NCI-H1092 (cell line): Measurements from ENCODE around the gene MEP1B.
"Not testable (repeated sequence)": the region's sequence is repeated elsewhere in the genome, so short reads cannot be mapped to it uniquely, and the experiment has no call there.

ENCODE experiments used
- DNase-seq: peaks from one replicate; lab custom pipeline; 2025; lab: John Stamatoyannopoulos, UW

MEP1B gene

DNA sequence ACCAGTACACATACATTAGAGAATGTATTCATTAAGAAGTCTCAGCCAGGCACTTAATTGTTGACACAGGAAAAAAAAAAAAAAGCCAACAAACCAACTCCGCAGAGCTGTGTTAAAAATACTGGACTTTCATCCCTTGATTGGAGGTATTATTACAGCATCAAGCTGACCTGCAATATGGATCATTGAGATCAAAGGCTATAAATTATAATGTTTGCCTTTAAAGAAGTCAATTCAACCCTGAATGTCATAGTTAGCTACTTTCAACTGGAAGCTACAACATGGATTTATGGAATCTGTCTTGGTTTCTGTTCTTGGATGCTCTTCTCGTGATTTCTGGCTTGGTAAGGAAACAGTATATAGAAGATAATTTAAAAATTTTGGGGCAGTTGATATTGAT is at the start of gene MEP1B:
Gene MEP1B, plus strand, starts transcription at position 250 of the 400 bp plus-strand sequence. Its CDS starts 32 bp downstream, at position 282.
- no peak for DNase-seq

GRCh38 chr18:32148185-32148870 is 41.5 kb upstream of the MEP1B start:
- DNase-seq = no peak

DNA sequence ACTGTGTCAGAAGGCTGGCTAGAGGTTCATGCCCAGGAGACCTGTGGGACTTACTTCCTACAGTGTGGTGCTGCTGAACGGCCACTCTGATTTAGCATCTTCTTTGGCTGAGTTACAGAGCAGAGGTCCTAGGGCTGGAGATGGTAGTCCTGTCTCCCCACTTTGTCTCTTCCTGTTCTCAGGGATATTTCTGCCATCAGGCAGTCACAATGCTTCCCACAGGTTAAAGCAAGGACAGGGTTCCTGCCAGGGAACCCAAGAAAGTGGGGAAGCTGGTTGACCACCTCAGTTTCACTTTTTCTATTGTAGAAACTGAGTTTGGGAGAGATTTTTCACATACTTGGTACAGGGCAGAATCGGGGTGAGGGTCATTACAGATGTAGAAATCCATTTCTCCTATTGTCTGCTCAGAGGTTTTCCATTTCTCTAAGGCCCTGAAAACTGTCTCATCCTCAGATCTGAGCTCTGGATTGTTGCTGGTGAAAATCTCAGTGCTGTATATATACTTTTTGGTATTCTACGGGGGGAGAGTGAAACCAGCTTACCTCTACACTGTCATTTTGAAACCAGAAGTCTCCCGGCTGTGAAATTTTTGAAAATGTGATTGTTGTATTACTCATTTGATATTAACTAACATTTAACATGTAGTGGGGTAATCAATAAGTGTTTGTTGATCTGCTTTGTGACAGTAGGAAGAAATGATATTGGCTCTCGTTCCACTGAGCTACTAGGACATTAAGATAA is 37.0 kb upstream of the MEP1B start:
- DNase-seq = no peak

GRCh38 chr18:32156855-32157254 is 33.0 kb upstream of the MEP1B start:
- DNase-seq = no peak

DNA sequence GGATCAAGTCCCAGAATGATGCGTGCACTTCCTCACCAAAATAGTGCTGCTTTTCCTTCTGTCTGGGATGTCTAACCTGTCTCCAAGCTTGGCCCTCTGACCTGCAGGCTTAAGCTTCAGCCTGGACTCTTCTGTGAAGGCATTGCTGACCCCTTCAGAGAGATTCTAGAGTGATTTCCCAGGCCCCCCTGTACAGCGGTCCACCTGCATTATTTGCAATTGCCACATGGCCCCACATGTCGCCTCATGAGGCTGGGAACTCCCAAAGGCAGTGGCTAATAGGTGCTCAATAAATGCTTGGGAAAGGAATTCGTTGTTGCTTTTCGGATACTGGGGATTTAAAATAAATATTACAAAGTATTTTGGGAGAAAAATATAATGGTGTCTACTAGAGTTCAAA is 32.3 kb upstream of the MEP1B start:
- DNase-seq = no peak

DNA sequence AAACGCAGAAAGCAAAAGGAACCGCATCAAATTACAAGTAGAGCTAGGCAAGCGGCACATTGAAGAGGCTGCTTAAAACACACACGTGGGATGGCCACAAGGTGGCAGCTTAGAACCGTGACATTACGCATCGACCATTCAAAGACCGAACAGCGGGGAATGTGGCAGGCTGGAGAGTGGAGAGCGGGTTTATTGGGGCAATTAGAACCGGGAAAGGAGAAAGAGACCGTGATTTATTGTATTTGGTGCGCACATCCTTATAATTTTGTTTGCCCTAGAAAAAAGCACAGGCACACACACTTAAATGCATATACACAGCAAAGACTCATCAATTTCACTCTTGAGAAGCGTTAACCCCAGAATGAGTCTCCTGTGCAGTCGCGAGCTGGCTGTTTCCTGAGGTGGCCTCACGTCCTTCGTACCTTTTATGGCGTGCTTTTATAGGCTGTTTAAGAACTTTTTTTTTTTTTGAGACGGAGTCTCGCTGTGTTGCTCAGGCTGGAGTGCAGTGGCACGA is 31.7 kb upstream of the MEP1B start:
- DNase-seq = peak; percentile 96

DNA sequence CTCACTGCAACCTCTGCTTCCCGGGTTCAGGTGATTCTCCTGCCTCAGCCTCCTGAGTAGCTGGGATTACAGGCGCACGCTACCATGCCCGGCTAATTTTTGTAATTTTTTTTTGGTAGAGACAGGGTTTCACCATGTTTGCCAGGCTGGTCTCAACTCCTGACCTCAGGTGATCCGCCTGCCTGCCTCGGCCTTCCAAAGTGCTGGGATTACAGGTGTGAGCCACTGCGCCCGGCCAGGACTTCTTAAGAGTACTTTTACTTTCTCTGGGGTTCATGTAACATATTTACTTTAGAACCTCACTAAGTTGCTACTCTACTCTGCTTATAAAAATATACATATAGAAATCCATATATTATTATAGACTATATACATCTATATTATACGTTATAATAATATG is 31.2 kb upstream of the MEP1B start:
- not testable (repeated sequence) for DNase-seq

GRCh38 chr18:32160547-32160946 is 29.3 kb upstream of the MEP1B start:
- no peak for DNase-seq

DNA sequence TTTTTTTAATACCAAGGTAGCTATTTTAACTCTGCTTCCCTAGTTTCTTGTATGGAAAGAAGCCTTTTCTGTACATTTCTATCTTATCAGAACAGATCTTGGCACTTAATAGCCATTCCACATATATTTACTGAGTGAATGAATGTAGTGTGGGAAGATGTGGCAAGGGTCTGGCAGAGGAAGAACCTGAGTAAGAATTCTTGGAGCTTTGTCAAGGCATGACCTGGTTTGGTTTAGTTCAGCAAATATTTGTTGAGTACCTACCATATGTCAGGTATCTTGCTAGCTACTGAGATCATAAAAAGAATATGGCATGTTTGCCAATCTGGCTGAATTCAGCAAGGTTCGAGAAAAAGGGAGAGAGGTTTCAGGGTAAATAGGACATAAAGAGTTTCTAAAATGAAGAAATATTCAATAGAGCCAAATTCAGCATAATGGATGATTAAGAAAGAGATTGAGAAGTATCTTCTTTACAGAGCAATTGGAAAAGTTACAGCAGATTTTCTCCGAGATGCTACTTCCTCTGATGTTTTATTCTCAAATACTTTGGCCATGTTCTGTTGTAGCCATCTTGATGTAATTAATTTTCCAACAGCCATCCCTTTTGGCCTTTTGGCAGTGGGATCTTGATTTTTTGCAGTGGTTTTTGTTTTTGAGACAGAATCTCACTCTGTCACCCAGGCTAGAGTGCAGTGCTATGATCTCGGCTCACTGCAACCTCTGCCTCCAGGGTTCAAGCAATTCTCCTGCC is 21.7 kb upstream of the MEP1B start:
- no peak for DNase-seq

GRCh38 chr18:32173654-32174053 is 16.2 kb upstream of the MEP1B start:
- DNase-seq = no peak

- peak; percentile 12 for DNase-seq
Observed at GRCh38 chr18:32174719-32175118, 15.1 kb upstream of the MEP1B start.

DNA sequence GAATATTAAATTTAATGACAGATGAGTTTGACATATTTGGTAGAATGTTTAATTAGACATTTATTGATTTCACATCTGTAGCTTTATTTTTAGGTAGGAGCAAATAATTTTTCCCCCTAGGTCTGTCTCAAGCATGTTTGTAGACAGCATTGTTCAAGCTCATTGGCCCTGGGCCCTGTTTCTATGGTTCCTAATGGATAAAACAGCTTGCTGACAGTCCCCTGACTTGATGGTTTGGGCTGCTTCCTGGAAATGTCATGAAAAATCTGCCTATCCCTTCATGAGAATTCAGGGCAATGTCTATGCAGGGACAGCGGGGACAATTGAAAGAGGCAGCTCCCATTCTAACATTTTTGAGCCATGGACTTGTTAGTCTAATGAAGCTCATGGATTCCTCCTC is 14.6 kb upstream of the MEP1B start:
- DNase-seq = peak; percentile 91

DNA sequence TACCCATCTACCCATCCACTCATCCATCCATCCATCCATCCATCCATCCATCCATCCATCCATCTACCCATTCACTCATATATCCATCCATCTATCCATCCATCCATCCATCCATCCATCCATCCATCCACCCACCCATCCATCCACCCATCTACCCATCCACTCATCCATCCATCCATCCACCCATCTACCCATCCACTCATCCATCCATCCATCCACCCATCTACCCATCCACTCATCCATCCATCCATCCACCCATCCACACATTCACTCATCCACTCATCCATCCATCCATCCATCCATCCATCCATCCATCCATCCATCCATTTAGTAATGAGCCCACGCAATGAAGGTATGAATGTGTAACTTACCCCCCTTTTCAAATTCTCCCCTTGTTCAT is 13.1 kb upstream of the MEP1B start:
- DNase-seq = not testable (repeated sequence)

DNA sequence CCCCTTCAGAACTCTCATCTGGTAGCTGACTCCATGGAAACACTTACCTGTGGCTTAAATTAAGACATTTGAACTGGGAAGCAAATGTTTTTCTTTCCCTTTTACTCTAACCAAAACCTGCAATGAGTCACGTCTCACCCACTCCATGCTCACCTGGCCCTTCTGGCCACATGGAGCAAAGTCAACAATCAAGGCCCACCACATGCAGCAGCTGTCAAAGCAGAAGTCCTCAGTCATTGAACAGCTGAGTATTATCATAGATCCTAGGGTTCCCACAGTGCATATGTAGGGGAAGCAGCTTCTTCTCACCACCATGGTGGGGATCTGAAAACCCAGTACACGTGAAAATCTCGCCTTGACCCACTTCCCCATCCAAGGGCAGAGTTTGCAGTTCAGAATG is 12.3 kb upstream of the MEP1B start:
- peak; percentile 41 for DNase-seq

GRCh38 chr18:32183503-32183902 is 6.3 kb upstream of the MEP1B start:
- DNase-seq = no peak

GRCh38 chr18:32190209-32190608 is 370 bp downstream of the MEP1B start:
- DNase-seq = no peak

DNA sequence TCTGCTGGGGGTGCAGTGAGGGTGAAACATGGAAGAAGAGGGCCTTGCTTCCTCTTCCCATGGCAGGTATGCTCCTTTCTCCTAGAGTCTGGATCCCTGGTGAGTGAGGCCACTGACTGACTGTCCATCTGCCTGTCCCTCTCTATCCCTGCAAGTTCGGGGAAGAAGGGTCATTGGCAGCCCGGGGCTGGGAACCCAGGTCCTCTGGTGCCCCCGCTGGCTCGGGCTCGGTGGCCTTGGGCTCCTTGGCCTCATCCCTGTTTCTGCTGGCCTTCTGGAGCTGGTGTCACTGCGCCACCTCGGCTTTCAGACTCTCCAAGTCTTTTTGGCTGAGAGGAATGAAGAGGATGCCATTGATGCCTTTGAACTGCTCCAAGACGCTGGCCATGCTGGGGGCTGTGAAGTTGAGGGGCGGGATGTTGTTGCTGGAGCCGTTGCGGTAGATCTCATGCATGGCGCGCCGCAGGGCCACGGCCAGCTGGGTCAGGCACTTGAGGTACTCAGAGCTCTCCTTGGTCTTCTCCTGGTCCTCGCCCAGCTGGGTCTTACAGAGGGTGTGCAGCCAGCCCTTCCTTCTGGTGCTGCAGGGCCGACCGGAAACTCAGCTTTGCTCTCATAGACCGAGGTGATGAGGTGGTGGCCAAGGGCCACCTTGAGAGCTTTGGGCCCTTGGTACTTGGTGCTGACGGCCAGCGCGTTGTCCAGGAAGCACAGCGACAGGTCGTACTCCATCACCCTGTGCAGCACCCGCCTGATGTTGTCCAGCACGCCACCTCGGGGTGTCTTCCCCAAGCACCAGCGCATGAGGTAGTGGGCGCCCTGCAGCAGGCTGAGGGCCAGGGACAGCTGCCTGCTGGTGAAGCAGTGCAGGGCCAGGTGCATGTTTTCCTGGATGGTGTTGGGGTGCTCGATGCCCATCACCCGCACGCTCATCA is 6.3 kb downstream of the MEP1B start:
- DNase-seq = no peak

DNA sequence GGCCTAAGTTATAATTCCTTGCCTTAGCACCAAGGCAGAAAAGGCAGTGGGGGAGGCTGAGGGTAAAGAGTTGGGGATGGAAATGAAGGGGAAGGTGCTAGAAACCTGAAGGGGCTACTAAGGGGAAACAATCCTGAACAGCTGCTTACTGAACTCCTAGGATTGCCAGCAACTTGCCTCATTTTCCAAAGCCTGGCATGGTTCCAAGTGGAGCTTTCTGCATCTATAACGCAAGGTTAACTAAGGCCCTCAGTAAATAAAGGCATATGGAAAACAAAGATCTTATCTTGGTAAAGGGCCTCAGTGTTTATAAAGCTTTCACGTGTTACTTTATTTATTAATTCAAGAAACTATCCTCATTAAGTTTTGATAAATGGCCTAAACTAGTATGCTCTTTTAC is 10.9 kb downstream of the MEP1B start:
- DNase-seq = peak; percentile 58

- DNase-seq = no peak
Observed at GRCh38 chr18:32201948-32202672, 12.3 kb downstream of the MEP1B start.

GRCh38 chr18:32208023-32208422 is 18.2 kb downstream of the MEP1B start:
- no peak for DNase-seq

- DNase-seq = no peak
Observed at GRCh38 chr18:32208577-32208976, 18.7 kb downstream of the MEP1B start.
